ENCODE measurements around the gene HBP1.

Gene HBP1

GRCh38 chr7:107190090-107190489 lies 21.3 kb downstream of the HBP1 start:
- Histone ChIP-seq H3K4me3 (replicated peaks; ENCODE audit: insufficient read depth, low read length) (no peak overlapping the region), H3K27me3 (ENCODE audit: insufficient read depth, poor library complexity, severe bottlenecking) (no peaks in the 10 kb centered on the region), H3K27ac (replicated peaks) (no peak overlapping the region)
- TF ChIP-seq CTCF (IDR thresholded peaks at IDR 0.05; ENCODE audit: insufficient read depth, low read length) (no peak), SPI1 (IDR thresholded peaks at IDR 0.05; ENCODE audit: borderline replicate concordance, low read depth) (no peak), GABPA (IDR thresholded peaks at IDR 0.05; ENCODE audit: low read depth) (no peak), POLR2AphosphoS5 (IDR thresholded peaks at IDR 0.05; ENCODE audit: low read depth) (no peak), REST (IDR thresholded peaks at IDR 0.05; ENCODE audit: insufficient replicate concordance, low read depth) (no peak)
- DNase-seq (ENCODE audit: low read depth in 1 of 2, low spot score in 1 of 2): no peak

GRCh38 chr7:107194052-107194451 lies 25.2 kb downstream of the HBP1 start:
- Histone ChIP-seq H3K4me3 (replicated peaks; ENCODE audit: insufficient read depth, low read length) (no peak overlapping the region), H3K27ac (replicated peaks) (no peak overlapping the region), H3K27me3 (ENCODE audit: insufficient read depth, poor library complexity, severe bottlenecking) (no peaks in the 10 kb centered on the region)
- DNase-seq (ENCODE audit: low read depth in 1 of 2, low spot score in 1 of 2): no peak
- TF ChIP-seq REST (IDR thresholded peaks at IDR 0.05; ENCODE audit: insufficient replicate concordance, low read depth) (no peak), SPI1 (IDR thresholded peaks at IDR 0.05; ENCODE audit: borderline replicate concordance, low read depth) (no peak)

- Histone ChIP-seq H3K27ac (replicated peaks) (no peak overlapping the region), H3K4me3 (replicated peaks; ENCODE audit: insufficient read depth, low read length) (no peak overlapping the region), H3K27me3 (ENCODE audit: insufficient read depth, poor library complexity, severe bottlenecking) (no peaks in the 10 kb centered on the region)
- TF ChIP-seq REST (IDR thresholded peaks at IDR 0.05; ENCODE audit: insufficient replicate concordance, low read depth) (no peak), CTCF (IDR thresholded peaks at IDR 0.05; ENCODE audit: insufficient read depth, low read length) (no peak), POLR2AphosphoS5 (IDR thresholded peaks at IDR 0.05; ENCODE audit: low read depth) (no peak), GABPA (IDR thresholded peaks at IDR 0.05; ENCODE audit: low read depth) (no peak), SPI1 (IDR thresholded peaks at IDR 0.05; ENCODE audit: borderline replicate concordance, low read depth) (no peak)
- no peak for DNase-seq (ENCODE audit: low read depth in 1 of 2, low spot score in 1 of 2)
Observed at GRCh38 chr7:107196834-107197610, 28.2 kb downstream of the HBP1 start.

Measured in HL-60 (cell line).